Activated naive CD4-positive, alpha-beta T cell treated with anti-CD3 and anti-CD28 coated beads for 36 hours (primary cell): ENCODE measurements around the gene KIN. TPM values are rescaled to one million over a fixed set of nuclear protein-coding genes. Genes with fewer than 3 reads are reported as not detected.

ENCODE experiments used
- total RNA-seq, 2 experiments: library from RNA; stranded (reverse); gene quantifications; one replicate each; pipeline ENCODE4 v1.2.3, GENCODE V29; 2021

KIN gene
- total RNA-seq, 2 experiments from 2014 or later = 6.4 to 7.7 TPM

Other genes with a start within 250 kb of the KIN start
- gene ITIH5, start 121.0 kb downstream of the KIN start, total RNA-seq = not detected
- gene ITIH2, start 84.7 kb downstream of the KIN start, total RNA-seq = not detected
- gene ATP5F1C, start 184 bp upstream of the KIN start, total RNA-seq = 100 to 1,000 TPM; 287 to 290 TPM
- 10 to 100 TPM; 12.6 to 12.8 TPM for gene TAF3, start 30.5 kb upstream of the KIN start, total RNA-seq